HG02763 (cell line): ENCODE data around the gene CFAP45.

ENCODE experiments used
- ATAC-seq: cut with Tn5 transposase; IDR thresholded peaks from one replicate; pipeline ENCODE4 v1.9.1; 2021; ENCODE audit warnings: mild to moderate bottlenecking, moderate library complexity; ENCODE audit not compliant: unreplicated experiment

CFAP45 gene

GRCh38 chr1:159855709-159856108 is 44.3 kb downstream of the CFAP45 start:
- no peak for ATAC-seq

- ATAC-seq, result no peak
Observed at GRCh38 chr1:159854693-159855192, 45.2 kb downstream of the CFAP45 start.

GRCh38 chr1:159854116-159854692 is 45.8 kb downstream of the CFAP45 start:
- no peak for ATAC-seq

DNA sequence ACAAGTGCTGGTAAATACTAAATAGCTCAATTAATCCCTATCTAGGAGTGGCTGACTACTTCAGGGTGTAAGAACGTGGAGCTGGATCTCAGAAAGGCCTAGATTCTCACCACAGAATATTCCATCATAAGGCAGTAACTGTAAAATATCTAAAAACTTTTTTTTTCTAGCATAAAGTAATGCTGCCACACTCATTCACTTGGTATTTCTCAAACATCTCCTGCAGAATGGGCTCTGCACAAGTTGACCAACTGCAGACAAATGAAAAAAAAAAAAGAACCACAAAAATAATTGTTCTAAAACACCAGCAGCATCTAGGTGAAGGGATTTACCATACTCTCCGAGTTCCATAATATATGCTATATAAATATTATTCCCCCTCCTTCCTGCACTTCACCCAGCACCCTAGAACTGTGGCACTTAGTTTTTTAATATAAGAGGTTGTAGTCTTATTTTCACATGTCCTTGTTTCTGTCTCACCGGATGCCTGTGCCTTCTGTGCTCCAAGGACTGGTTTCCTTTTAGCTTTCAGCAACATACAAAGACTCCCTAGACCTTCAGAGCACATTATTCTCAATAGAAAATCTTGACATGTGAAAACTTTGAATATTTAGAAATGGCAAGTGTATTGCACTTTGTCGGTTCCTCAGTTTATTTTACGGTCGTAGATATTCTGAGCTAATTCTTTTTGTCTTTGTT is 46.4 kb downstream of the CFAP45 start:
- no peak for ATAC-seq

DNA sequence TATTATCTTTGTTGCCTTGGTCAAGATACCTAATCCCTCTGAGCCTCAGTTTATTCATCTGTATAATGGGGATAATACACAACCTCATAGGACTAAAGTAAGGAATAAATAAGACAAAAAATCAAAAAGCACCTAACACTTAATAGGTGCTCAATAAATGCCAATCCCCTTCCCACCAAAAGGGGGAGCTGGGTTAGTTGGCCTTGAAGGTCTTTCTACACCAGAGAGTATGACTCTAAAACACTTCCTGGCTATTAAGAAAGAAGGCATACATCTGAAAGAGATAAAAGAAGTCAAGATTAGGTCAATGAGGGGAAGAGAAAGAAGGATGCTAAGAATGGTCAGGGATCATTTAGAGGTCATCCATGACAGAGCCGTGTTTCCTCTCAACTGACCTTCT is 48.6 kb downstream of the CFAP45 start:
- ATAC-seq, result no peak

GRCh38 chr1:159849626-159850366 is 50.2 kb downstream of the CFAP45 start:
- no peak for ATAC-seq

GRCh38 chr1:159848326-159848725 is 51.6 kb downstream of the CFAP45 start:
- no peak for ATAC-seq

DNA sequence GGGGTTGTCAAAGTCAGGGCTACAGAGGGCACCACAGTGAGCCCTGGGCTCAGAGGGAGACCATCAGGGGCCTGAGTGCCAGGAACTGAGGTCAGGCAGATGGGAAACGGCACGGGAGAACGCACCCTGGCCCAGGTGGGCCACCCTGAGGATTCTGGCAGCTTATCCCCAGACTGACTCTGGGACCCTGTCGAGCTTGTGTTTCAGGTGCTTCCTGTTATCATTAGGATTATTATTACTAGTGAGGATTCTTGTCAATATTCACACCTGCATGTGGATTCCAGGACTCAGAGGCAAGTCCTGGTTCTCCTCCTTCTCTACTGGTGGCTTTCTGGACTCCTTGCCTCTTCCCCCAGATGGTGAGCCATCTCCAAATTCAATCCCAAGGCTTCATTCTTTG is 52.7 kb downstream of the CFAP45 start:
- no peak for ATAC-seq

- ATAC-seq, result no peak
Observed at GRCh38 chr1:159845751-159846629, 54.0 kb downstream of the CFAP45 start.

- no peak for ATAC-seq
Observed at GRCh38 chr1:159843459-159843858, 56.5 kb downstream of the CFAP45 start.

- no peak for ATAC-seq
Observed at GRCh38 chr1:159841749-159842148, 58.2 kb downstream of the CFAP45 start.

GRCh38 chr1:159839116-159839849 is 60.7 kb downstream of the CFAP45 start:
- ATAC-seq, result peak; percentile 47

GRCh38 chr1:159838715-159839114 is 61.2 kb downstream of the CFAP45 start:
- no peak for ATAC-seq

- no peak for ATAC-seq
Observed at GRCh38 chr1:159835862-159836525, 64.0 kb downstream of the CFAP45 start.

GRCh38 chr1:159835356-159835755 is 64.6 kb downstream of the CFAP45 start:
- ATAC-seq, result no peak

DNA sequence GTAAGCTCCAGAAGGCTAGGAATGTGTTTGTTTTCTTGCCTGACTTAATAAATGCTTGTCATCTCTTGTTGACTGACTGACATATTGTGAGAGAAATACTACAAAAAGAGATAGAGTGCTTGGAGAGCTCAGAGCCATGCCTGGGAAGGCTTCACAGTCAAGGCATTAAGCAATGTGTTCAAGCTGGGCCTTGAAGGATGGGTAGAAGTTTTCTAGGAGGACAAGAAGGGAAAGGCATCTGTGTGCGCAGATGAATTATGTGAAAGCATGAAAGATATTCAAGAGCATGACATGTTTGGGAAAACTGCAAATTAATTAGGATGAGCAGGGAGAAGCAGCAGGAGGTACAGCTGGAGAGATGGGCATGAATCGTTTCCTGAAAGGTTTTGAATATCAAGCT is 67.7 kb downstream of the CFAP45 start:
- ATAC-seq, result no peak

DNA sequence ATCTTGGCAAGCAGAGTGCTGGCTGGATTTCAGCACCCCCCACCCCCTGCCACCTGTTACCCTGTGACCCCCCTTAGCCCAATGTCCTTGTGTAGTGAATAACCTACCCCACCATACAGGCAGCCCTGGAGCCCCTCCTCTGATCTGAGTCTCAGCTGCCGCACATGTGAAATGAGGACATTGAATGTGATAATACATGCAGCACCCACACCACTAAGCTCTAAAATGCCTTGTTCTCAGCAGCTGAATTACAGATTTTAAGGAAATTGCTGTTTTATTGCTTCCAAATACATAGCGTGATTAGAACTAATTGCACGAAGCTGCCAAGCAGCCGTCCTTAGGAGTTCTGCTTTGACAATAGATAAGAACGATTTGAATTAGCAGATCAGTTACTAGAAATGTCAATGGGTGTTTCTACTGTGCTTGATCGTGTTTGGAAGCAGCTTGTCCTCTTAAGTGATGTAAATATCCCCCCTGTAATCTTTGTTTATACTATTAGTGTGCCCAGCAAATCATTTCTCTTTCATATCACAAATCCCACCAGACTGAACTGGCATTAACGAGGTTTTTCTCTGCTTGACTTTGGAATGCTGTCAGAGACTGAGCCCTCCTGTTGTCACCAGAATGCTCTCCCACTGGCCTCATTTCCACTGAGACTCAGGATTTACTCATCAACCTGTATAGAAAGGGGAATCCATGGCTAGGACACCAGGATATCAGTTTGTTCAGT is 68.4 kb downstream of the CFAP45 start:
- ATAC-seq, result no peak

- ATAC-seq, result no peak
Observed at GRCh38 chr1:159830722-159831121, 69.2 kb downstream of the CFAP45 start.

DNA sequence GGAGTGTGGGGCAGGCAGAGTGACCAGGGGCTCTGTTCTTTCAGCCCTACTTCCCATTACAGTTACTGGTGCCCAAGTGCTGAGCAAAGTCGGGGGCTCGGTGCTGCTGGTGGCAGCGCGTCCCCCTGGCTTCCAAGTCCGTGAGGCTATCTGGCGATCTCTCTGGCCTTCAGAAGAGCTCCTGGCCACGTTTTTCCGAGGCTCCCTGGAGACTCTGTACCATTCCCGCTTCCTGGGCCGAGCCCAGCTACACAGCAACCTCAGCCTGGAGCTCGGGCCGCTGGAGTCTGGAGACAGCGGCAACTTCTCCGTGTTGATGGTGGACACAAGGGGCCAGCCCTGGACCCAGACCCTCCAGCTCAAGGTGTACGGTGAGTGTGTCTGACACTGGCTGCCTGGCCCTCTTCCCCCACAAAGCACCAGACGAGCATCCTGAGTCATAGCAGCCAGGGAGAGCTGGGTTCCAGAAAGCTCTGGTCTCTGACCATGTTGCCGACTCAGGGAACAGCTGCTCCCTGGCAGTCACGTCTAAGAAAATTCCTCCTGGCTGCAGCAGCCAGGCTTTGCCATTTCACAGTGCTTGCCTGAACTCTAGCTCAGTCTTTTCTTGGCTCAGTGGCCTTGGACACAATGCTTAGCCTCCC is 70.0 kb downstream of the CFAP45 start:
- no peak for ATAC-seq
